ENCODE data around the gene FBXL13. TPM values are rescaled to one million over a fixed set of nuclear protein-coding genes. Genes with fewer than 3 reads are reported as not detected.

The FBXL13 gene
- polyA plus RNA-seq, 1 donor from 2014 or later, result 0.57 TPM

GRCh38 chr7:102859799-102860125 lies 214.8 kb downstream of the FBXL13 start:
- no peaks in the 10 kb centered on the region for H3K36me3 ChIP-seq (ENCODE audit: insufficient read depth, low read length)
- H3K9ac ChIP-seq (ENCODE audit: low read length), result no peak overlapping the region
- H3F3A ChIP-seq (ENCODE audit: insufficient read depth, low read length, poor library complexity, severe bottlenecking), result no peaks in the 10 kb centered on the region
- no peak overlapping the region for H3K4me3 ChIP-seq (ENCODE audit: low read length)
- H3K9me2 ChIP-seq (ENCODE audit: insufficient read depth, low read length), result no peaks in the 10 kb centered on the region
- no peak for TF ChIP-seq EP300 (conservative IDR thresholded peaks at IDR 0.05; ENCODE audit: poor library complexity, severe bottlenecking)
- TF ChIP-seq SMC3 (conservative IDR thresholded peaks at IDR 0.05; ENCODE audit: poor library complexity), result no peak
- TF ChIP-seq EZH2 (IDR thresholded peaks at IDR 0.05; ENCODE audit: borderline replicate concordance, insufficient read depth, low read length, poor library complexity, severe bottlenecking), result no peak
- no peak for TF ChIP-seq REST (IDR thresholded peaks at IDR 0.05; ENCODE audit: borderline replicate concordance)
- TF ChIP-seq, protein P1, sequence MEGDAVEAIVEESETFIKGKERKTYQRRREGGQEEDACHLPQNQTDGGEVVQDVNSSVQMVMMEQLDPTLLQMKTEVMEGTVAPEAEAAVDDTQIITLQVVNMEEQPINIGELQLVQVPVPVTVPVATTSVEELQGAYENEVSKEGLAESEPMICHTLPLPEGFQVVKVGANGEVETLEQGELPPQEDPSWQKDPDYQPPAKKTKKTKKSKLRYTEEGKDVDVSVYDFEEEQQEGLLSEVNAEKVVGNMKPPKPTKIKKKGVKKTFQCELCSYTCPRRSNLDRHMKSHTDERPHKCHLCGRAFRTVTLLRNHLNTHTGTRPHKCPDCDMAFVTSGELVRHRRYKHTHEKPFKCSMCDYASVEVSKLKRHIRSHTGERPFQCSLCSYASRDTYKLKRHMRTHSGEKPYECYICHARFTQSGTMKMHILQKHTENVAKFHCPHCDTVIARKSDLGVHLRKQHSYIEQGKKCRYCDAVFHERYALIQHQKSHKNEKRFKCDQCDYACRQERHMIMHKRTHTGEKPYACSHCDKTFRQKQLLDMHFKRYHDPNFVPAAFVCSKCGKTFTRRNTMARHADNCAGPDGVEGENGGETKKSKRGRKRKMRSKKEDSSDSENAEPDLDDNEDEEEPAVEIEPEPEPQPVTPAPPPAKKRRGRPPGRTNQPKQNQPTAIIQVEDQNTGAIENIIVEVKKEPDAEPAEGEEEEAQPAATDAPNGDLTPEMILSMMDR (IDR thresholded peaks at IDR 0.05; ENCODE audit: poor library complexity, severe bottlenecking), result no peak
- no peak for TF ChIP-seq MXI1 (conservative IDR thresholded peaks at IDR 0.05; ENCODE audit: poor library complexity, severe bottlenecking)
- TF ChIP-seq TAF1 (IDR thresholded peaks at IDR 0.05; ENCODE audit: low read depth), result no peak
- no peak overlapping the region for H3K4me2 ChIP-seq (ENCODE audit: low read length)
- H4K20me1 ChIP-seq (ENCODE audit: insufficient read depth), result no peaks in the 10 kb centered on the region
- H3K79me2 ChIP-seq (replicated peaks; ENCODE audit: insufficient read depth, low read length), result no peaks in the 10 kb centered on the region
- H3K27ac ChIP-seq (ENCODE audit: low read length), result no peak overlapping the region
- no peaks in the 10 kb centered on the region for H3K9me3 ChIP-seq (ENCODE audit: low read length)
- no peak overlapping the region for H2AFZ ChIP-seq (ENCODE audit: low read depth, low read length)
- H3K27me3 ChIP-seq (ENCODE audit: insufficient read depth, low read depth, low read length), result no peaks in the 10 kb centered on the region

- Histone ChIP-seq H2AFZ (ENCODE audit: low read depth, low read length) (no peak overlapping the region), H3K27ac (ENCODE audit: low read length) (no peak overlapping the region), H3F3A (ENCODE audit: insufficient read depth, low read length, poor library complexity, severe bottlenecking) (no peaks in the 10 kb centered on the region), H3K36me3 (ENCODE audit: insufficient read depth, low read length) (no peaks in the 10 kb centered on the region), H3K27me3 (ENCODE audit: insufficient read depth, low read depth, low read length) (no peaks in the 10 kb centered on the region), H3K79me2 (replicated peaks; ENCODE audit: insufficient read depth, low read length) (no peaks in the 10 kb centered on the region), H3K4me2 (ENCODE audit: low read length) (no peak overlapping the region), H3K9me2 (ENCODE audit: insufficient read depth, low read length) (no peaks in the 10 kb centered on the region), H3K4me3 (ENCODE audit: low read length) (no peak overlapping the region), H3K9ac (ENCODE audit: low read length) (no peak overlapping the region), H3K9me3 (ENCODE audit: low read length) (no peaks in the 10 kb centered on the region), H4K20me1 (ENCODE audit: insufficient read depth) (no peaks in the 10 kb centered on the region)
- TF ChIP-seq MXI1 (conservative IDR thresholded peaks at IDR 0.05; ENCODE audit: poor library complexity, severe bottlenecking), result no peak
- TF ChIP-seq RAD21 (conservative IDR thresholded peaks at IDR 0.05), result no peak
- no peak for TF ChIP-seq EP300 (conservative IDR thresholded peaks at IDR 0.05; ENCODE audit: poor library complexity, severe bottlenecking)
- TF ChIP-seq POLR2AphosphoS5 (IDR thresholded peaks at IDR 0.05), result no peak
- TF ChIP-seq EZH2 (IDR thresholded peaks at IDR 0.05; ENCODE audit: borderline replicate concordance, insufficient read depth, low read length, poor library complexity, severe bottlenecking), result no peak
- TF ChIP-seq REST (IDR thresholded peaks at IDR 0.05; ENCODE audit: borderline replicate concordance), result no peak
These were observed 215.4 kb downstream of the FBXL13 start for GRCh38 chr7:102859084-102859798.

All from neural cell (in vitro differentiated cells).